ENCODE measurements around the gene CD151. TPM values are rescaled to one million over a fixed set of nuclear protein-coding genes. Genes with fewer than 3 reads are reported as not detected.

CD151 gene
- polyA plus RNA-seq, 1 of the 3 experiments (the other 2 are of a cell fraction): 922 TPM

DNA sequence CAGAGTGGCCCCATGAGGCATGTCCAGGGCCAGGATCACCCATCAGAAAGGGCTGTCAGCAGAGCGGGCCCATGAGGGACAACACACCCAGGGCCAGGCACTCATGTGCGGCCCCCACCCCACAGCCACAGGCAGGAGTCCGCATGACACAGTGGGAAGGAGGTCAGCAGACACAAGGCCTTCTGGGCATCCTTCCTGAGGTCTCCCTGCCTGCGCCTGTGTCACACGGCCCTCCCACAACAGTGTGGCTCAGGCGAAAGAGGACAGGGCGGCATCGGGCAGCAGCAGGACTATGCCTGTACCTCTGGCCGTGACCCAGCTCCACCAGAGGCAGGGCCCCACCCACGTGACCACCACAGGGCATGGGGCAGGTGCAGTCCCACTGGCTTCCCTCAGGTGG, 50.8 kb downstream of the CD151 start (continued):
- TF ChIP-seq, protein P1, sequence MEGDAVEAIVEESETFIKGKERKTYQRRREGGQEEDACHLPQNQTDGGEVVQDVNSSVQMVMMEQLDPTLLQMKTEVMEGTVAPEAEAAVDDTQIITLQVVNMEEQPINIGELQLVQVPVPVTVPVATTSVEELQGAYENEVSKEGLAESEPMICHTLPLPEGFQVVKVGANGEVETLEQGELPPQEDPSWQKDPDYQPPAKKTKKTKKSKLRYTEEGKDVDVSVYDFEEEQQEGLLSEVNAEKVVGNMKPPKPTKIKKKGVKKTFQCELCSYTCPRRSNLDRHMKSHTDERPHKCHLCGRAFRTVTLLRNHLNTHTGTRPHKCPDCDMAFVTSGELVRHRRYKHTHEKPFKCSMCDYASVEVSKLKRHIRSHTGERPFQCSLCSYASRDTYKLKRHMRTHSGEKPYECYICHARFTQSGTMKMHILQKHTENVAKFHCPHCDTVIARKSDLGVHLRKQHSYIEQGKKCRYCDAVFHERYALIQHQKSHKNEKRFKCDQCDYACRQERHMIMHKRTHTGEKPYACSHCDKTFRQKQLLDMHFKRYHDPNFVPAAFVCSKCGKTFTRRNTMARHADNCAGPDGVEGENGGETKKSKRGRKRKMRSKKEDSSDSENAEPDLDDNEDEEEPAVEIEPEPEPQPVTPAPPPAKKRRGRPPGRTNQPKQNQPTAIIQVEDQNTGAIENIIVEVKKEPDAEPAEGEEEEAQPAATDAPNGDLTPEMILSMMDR (IDR thresholded peaks at IDR 0.05): no peak
- TF ChIP-seq SMC3 (IDR thresholded peaks at IDR 0.05; ENCODE audit: low read depth, low read length) (no peak), RCOR1 (IDR thresholded peaks at IDR 0.05; ENCODE audit: low read length) (no peak), RFX5 (IDR thresholded peaks at IDR 0.05; ENCODE audit: low read length) (no peak), MXI1 (IDR thresholded peaks at IDR 0.05; ENCODE audit: low read depth, low read length) (no peak), TAF1 (IDR thresholded peaks at IDR 0.05; ENCODE audit: borderline replicate concordance, low read depth, low read length) (no peak), ELF1 (IDR thresholded peaks at IDR 0.05) (no peak)
- TF ChIP-seq, protein P2, sequence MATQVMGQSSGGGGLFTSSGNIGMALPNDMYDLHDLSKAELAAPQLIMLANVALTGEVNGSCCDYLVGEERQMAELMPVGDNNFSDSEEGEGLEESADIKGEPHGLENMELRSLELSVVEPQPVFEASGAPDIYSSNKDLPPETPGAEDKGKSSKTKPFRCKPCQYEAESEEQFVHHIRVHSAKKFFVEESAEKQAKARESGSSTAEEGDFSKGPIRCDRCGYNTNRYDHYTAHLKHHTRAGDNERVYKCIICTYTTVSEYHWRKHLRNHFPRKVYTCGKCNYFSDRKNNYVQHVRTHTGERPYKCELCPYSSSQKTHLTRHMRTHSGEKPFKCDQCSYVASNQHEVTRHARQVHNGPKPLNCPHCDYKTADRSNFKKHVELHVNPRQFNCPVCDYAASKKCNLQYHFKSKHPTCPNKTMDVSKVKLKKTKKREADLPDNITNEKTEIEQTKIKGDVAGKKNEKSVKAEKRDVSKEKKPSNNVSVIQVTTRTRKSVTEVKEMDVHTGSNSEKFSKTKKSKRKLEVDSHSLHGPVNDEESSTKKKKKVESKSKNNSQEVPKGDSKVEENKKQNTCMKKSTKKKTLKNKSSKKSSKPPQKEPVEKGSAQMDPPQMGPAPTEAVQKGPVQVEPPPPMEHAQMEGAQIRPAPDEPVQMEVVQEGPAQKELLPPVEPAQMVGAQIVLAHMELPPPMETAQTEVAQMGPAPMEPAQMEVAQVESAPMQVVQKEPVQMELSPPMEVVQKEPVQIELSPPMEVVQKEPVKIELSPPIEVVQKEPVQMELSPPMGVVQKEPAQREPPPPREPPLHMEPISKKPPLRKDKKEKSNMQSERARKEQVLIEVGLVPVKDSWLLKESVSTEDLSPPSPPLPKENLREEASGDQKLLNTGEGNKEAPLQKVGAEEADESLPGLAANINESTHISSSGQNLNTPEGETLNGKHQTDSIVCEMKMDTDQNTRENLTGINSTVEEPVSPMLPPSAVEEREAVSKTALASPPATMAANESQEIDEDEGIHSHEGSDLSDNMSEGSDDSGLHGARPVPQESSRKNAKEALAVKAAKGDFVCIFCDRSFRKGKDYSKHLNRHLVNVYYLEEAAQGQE (IDR thresholded peaks at IDR 0.05; ENCODE audit: low read depth, low read length): no peak

DNA sequence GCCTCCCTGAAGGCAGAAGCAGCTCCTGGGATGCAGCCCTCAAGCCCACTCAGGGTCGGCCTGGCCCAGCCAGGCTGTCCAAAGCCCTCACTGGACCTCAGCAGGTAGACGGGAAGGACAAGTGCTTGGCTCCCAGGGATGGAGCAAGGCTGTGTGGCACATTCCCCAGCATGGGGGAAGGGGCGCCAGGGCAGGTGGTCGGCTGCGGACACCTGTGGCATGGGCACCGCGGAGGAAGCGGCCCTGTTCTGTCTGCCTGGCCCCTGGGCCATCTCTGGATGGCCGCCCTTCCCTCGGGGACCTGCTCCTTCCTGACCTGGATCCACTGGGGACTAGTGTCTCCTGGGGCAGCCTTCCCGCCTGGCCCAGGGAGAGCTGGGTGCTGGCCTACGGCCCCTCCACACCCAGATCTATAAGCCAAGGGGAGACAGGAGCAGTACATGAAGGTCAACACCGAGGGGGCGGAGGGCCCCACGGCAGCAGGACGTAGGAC, 51.9 kb downstream of the CD151 start:
- Histone ChIP-seq H3K27me3 (ENCODE audit: insufficient read depth) (no peaks in the 10 kb centered on the region), H3F3A (replicated peaks; ENCODE audit: insufficient read depth) (no peaks in the 10 kb centered on the region), H3K4me3 (ENCODE audit: low read depth in 2 of 2, low read length in 1 of 2) (no peak overlapping the region), H3K9me3 (no peaks in the 10 kb centered on the region), H3K9ac (no peak overlapping the region), H3K79me2 (ENCODE audit: insufficient read depth) (no peaks in the 10 kb centered on the region), H3K4me1 (ENCODE audit: control insufficient read depth in 1 of 2, insufficient read depth in 2 of 2, low read depth in 1 of 2, low read length in 1 of 2) (no peaks in the 10 kb centered on the region; a peak in 1 of 4 replicates), H3K27ac (ENCODE audit: low read depth in 2 of 2, low read length in 1 of 2) (no peak overlapping the region), H3K9me2 (no peaks in the 10 kb centered on the region), H3K36me3 (replicated peaks in 1 of 2; ENCODE audit: control insufficient read depth in 1 of 2, insufficient read depth in 2 of 2, low read length in 1 of 2) (peaks cover 0 to 13% of the 10 kb centered on the region in 2 experiments), H3K4me2 (no peak overlapping the region), H2AFZ (ENCODE audit: low read depth) (no peak overlapping the region), H4K20me1 (ENCODE audit: insufficient read depth) (no peaks in the 10 kb centered on the region)
- DNase-seq: no peak
- WGBS (ENCODE audit: low lambda C conversion rate): 83% methylated on average over 8 of the region's 16 CpGs
- POLR2A ChIA-PET: no interaction called here
- CTCF ChIA-PET: interaction anchor here (0.8 kb wide), 1 partner anchor 34 kb away, joined by 3 read pairs; no protein-coding TSS in a partner anchor
- no peak for TF ChIP-seq EZH2phosphoT487 (IDR thresholded peaks at IDR 0.05; ENCODE audit: borderline replicate concordance, low read depth)
- no peak for TF ChIP-seq ELF1 (IDR thresholded peaks at IDR 0.05)
- no peak for TF ChIP-seq RCOR1 (IDR thresholded peaks at IDR 0.05; ENCODE audit: low read length)
- no peak for TF ChIP-seq RAD21 (IDR thresholded peaks at IDR 0.05; ENCODE audit: low read length)
- TF ChIP-seq GABPA (IDR thresholded peaks at IDR 0.05; ENCODE audit: low read depth): no peak
- TF ChIP-seq NFIC (IDR thresholded peaks at IDR 0.05; ENCODE audit: borderline replicate concordance): no peak
- no peak for TF ChIP-seq SMC3 (IDR thresholded peaks at IDR 0.05; ENCODE audit: low read depth, low read length)
- TF ChIP-seq TAF1 (IDR thresholded peaks at IDR 0.05; ENCODE audit: borderline replicate concordance, low read depth, low read length): no peak
- no peak for TF ChIP-seq FOSL2 (IDR thresholded peaks at IDR 0.05; ENCODE audit: borderline replicate concordance, low read depth)
- TF ChIP-seq, protein P3, sequence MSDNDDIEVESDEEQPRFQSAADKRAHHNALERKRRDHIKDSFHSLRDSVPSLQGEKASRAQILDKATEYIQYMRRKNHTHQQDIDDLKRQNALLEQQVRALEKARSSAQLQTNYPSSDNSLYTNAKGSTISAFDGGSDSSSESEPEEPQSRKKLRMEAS (IDR thresholded peaks at IDR 0.05; ENCODE audit: low read depth): no peak
- TF ChIP-seq, protein P1 (IDR thresholded peaks at IDR 0.05): no peak
- no peak for TF ChIP-seq YY1 (IDR thresholded peaks at IDR 0.05; ENCODE audit: low read depth)
- no peak for TF ChIP-seq TCF12 (IDR thresholded peaks at IDR 0.05)
- TF ChIP-seq TEAD4 (IDR thresholded peaks at IDR 0.05; ENCODE audit: borderline replicate concordance, insufficient read depth): no peak
- no peak for TF ChIP-seq NRF1 (IDR thresholded peaks at IDR 0.05; ENCODE audit: low read depth, low read length)
- TF ChIP-seq GATA2 (CRISPR knock-in tag; IDR thresholded peaks at IDR 0.05): no peak
- TF ChIP-seq POLR2AphosphoS5 (IDR thresholded peaks at IDR 0.05; ENCODE audit: low read depth, low read length): no peak
- no peak for TF ChIP-seq FOXM1 (IDR thresholded peaks at IDR 0.05; ENCODE audit: low read depth)
- TF ChIP-seq, protein P4, sequence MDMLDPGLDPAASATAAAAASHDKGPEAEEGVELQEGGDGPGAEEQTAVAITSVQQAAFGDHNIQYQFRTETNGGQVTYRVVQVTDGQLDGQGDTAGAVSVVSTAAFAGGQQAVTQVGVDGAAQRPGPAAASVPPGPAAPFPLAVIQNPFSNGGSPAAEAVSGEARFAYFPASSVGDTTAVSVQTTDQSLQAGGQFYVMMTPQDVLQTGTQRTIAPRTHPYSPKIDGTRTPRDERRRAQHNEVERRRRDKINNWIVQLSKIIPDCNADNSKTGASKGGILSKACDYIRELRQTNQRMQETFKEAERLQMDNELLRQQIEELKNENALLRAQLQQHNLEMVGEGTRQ (IDR thresholded peaks at IDR 0.05; ENCODE audit: borderline replicate concordance, low read depth, low read length): no peak

Data from SK-N-SH (cell line).